K562 (cell line): ENCODE results near the gene TENM3. TPM values are rescaled to one million over a fixed set of nuclear protein-coding genes. Genes with fewer than 3 reads are reported as not detected.

Experiments
- ATAC-seq: fragments of 200-7000 bp; cut with Tn5 transposase; 3 replicates; pipeline ENCODE4 v1.9.1; 2020; ENCODE audit warnings: moderate library complexity
- BruUV-seq: library from RNA; stranded (reverse); fragments of 400-500 nt; replicated peaks from 2 replicates; lab custom pipeline; 2021; lab: Mats Ljungman, UMichigan
- CTCF ChIA-PET: fragments of 300-600 bp; formaldehyde crosslinking; extraction: SDS; loops from one replicate; lab custom pipeline; 2021; ENCODE audit warnings: low intra/inter-chr PET ratio; lab: Yijun Ruan, JAX
- POLR2A ChIA-PET: fragments of 300-600, 350-650 bp; sonication (Branson Sonifier 250); formaldehyde crosslinking; extraction: SDS; loops from one replicate; lab custom pipeline; 2021; ENCODE audit warnings: antibody characterized with exemption, inconsistent platforms; lab: Yijun Ruan, JAX
- DNase-seq, 4 experiments: peaks; one replicate each; pipeline versions ENCODE4 v3.0.0 to v3.0.0-alpha.2; 2011 to 2018; ENCODE audit warnings: low spot score in 3 of 4, mixed read lengths in 3 of 4; ENCODE audit errors: extremely low read depth in 1 of 4
- FAIRE-seq: peaks from 2 replicates; lab custom pipeline; 2011; peaks lifted over from hg19 to GRCh38; lab: Jason Lieb, UNC
- H2AFZ ChIP-seq: 2 replicates; pipeline ENCODE4 v1.6.0; 2011; ENCODE audit warnings: low read depth, low read length, control low read depth, inconsistent platforms
- H3K27ac ChIP-seq: fragments of 200-600 bp; 3 replicates; pipeline ENCODE4 v1.8.0; 2011; ENCODE audit warnings: low read depth, mild to moderate bottlenecking, control low read depth, inconsistent platforms, low read length, moderate library complexity, mixed read lengths; ENCODE audit errors: extremely low read depth
- H3K27me3 ChIP-seq, 2 experiments: fragments of 300-600 bp in 1 of 2; 2 replicates in 1 of 2; 3 replicates in 1 of 2; pipeline versions ENCODE4 v1.6.0 to v1.8.0; 2011; ENCODE audit warnings: inconsistent platforms in 2 of 2, low read length in 2 of 2, mild to moderate bottlenecking in 1 of 2, mixed read lengths in 1 of 2, moderate library complexity in 1 of 2; ENCODE audit not compliant: control insufficient read depth in 2 of 2, insufficient read depth in 2 of 2
- H3K36me3 ChIP-seq: fragments of 300-600 bp; 3 replicates; pipeline ENCODE4 v1.8.0; 2011; ENCODE audit warnings: mild to moderate bottlenecking, low read length, inconsistent platforms; ENCODE audit not compliant: control insufficient read depth, insufficient read depth
- H3K4me1 ChIP-seq, 2 experiments: fragments of 200-600 bp in 1 of 2; replicated peaks in 1 of 2; 2 replicates in 1 of 2; 3 replicates in 1 of 2; pipeline versions ENCODE4 v1.5.1 to v1.8.0; 2011; ENCODE audit warnings: inconsistent platforms in 2 of 2, low read length in 2 of 2, mild to moderate bottlenecking in 1 of 2, mixed read lengths in 1 of 2, moderate library complexity in 1 of 2; ENCODE audit not compliant: control insufficient read depth in 2 of 2, insufficient read depth in 2 of 2
- H3K4me2 ChIP-seq: 2 replicates; pipeline ENCODE4 v1.6.1; 2011; ENCODE audit warnings: low read length, control low read depth, inconsistent platforms, mixed read lengths; ENCODE audit not compliant: insufficient read depth
- H3K4me3 ChIP-seq: fragments of 200-600 bp; sonication (generic), shearing (Covaris generic); 2 replicates; pipeline ENCODE4 v1.5.1; 2016; ENCODE audit warnings: control low read depth, inconsistent platforms
- H3K79me2 ChIP-seq: fragments of 200-600 bp; 3 replicates; pipeline ENCODE4 v1.8.0; 2011; ENCODE audit warnings: low read length, inconsistent platforms; ENCODE audit not compliant: control insufficient read depth, insufficient read depth
- H3K9ac ChIP-seq, 2 experiments: 2 replicates each; pipeline versions ENCODE4 v1.6.0 to v1.6.1; 2011; ENCODE audit warnings: low read depth in 2 of 2, low read length in 2 of 2, control low read depth in 1 of 2, inconsistent platforms in 1 of 2, mild to moderate bottlenecking in 1 of 2, mixed read lengths in 1 of 2; ENCODE audit not compliant: insufficient read depth in 1 of 2
- H3K9me1 ChIP-seq: one replicate; pipeline ENCODE4 v1.6.0; 2011; ENCODE audit warnings: inconsistent platforms, mild to moderate bottlenecking, low read length, moderate library complexity; ENCODE audit not compliant: control insufficient read depth, insufficient read depth
- H3K9me3 ChIP-seq: replicated peaks from 2 replicates; pipeline ENCODE4 v1.5.1; 2011; ENCODE audit warnings: low read depth, low read length, inconsistent platforms; ENCODE audit not compliant: control insufficient read depth, insufficient read depth
- H4K20me1 ChIP-seq: replicated peaks from 2 replicates; pipeline ENCODE4 v1.6.1; 2011; ENCODE audit warnings: low read length, inconsistent platforms, mixed read lengths; ENCODE audit not compliant: control insufficient read depth, insufficient read depth
- BRF1 ChIP-seq: IDR thresholded peaks from 3 replicates; pipeline ENCODE4 v1.6.1; 2011; ENCODE audit warnings: borderline replicate concordance, mild to moderate bottlenecking; ENCODE audit not compliant: insufficient read length; ENCODE audit errors: extremely low read depth
- HMGN3 ChIP-seq: IDR thresholded peaks from 2 replicates; pipeline ENCODE4 v1.6.1; 2011; ENCODE audit warnings: borderline replicate concordance, low read depth, mild to moderate bottlenecking, mixed read lengths, low read length; ENCODE audit not compliant: insufficient read length; ENCODE audit errors: extremely low read depth
- MEF2A ChIP-seq: IDR thresholded peaks from 2 replicates; pipeline ENCODE4 v1.6.1; 2011; ENCODE audit warnings: low read depth, mild to moderate bottlenecking, low read length, moderate library complexity; ENCODE audit not compliant: control insufficient read depth
- PHB ChIP-seq: fragments of 250-450 bp; sonication (Bioruptor Pico); IDR thresholded peaks from 2 replicates; pipeline ENCODE4 v1.5.0; 2021
- PRMT5 ChIP-seq: sonication (generic); formaldehyde crosslinking; IDR thresholded peaks from 2 replicates; pipeline ENCODE4 v1.5.0; 2020; ENCODE audit warnings: missing genetic modification reagents
- SMAD3 ChIP-seq: fragments of 450-650 bp; formaldehyde crosslinking; conservative IDR thresholded peaks from 2 replicates; pipeline ENCODE4 v1.4.0; 2020; ENCODE audit warnings: mild to moderate bottlenecking
- ZNF280B ChIP-seq: fragments of 250-450 bp; sonication (Bioruptor Pico); IDR thresholded peaks from 2 replicates; pipeline ENCODE4 v1.5.1; 2021; ENCODE audit warnings: mild to moderate bottlenecking
- ZNF766 ChIP-seq: fragments of 200-800 bp; sonication (Bioruptor generic); conservative IDR thresholded peaks from 2 replicates; pipeline ENCODE4 v1.6.1; 2016; ENCODE audit warnings: missing genetic modification characterization, missing compliant biosample characterization
- WGBS: fragments of 100-300 bp; shearing (Covaris generic); methylation state at CpG from one replicate; pipeline ENCODE4 v1.1.6; 2016; ENCODE audit warnings: low coverage, mixed read lengths; ENCODE audit not compliant: insufficient coverage; ENCODE audit errors: missing lambda C conversion rate; 5-methylcytosine and 5-hydroxymethylcytosine counted together
- in situ Hi-C: fragments of 300-500 bp; cut with MboI; formaldehyde crosslinking; loops from 4 replicates; pipeline ENCODE4 v1.15.0; 2018; ENCODE audit warnings: inconsistent platforms, mixed read lengths
- intact Hi-C: fragments of 100-400 bp; cut with micrococcal nuclease; formaldehyde crosslinking; loops from 2 replicates; pipeline ENCODE4 v1.14.2; 2022
- polyA plus RNA-seq, 8 experiments: library from polyadenylated mRNA; depleted of rRNA in 4 of 8; stranded (reverse) in 5 of 8; unstranded in 3 of 8; fragments of >200 nt; fragmentation: Nextera tagmentation in 2 of 8; fragmentation: Illumina TruSeq in 1 of 8; extraction: Ambion mirVana in 2 of 8; extraction: Trizol in 1 of 8; gene quantifications; 2 replicates each; pipeline versions ENCODE4 v1.2.1 to v1.2.3, GENCODE V29; 2011 to 2014; ENCODE audit warnings: inconsistent platforms in 1 of 8, missing spikeins in 1 of 8
- total RNA-seq, 7 experiments: library from RNA; depleted of rRNA in 6 of 7; stranded (reverse); fragments of >200 nt in 6 of 7; fragmentation: Illumina TruSeq in 2 of 7; extraction: Trizol in 2 of 7; gene quantifications; 2 replicates each; pipeline versions ENCODE4 v1.2.1 to v1.2.3, GENCODE V29; 2011 to 2021; ENCODE audit warnings: low replicate concordance in 1 of 7
- TF ChIP-seq, protein P1 (sequence below): sonication (generic); formaldehyde crosslinking; IDR thresholded peaks from 2 replicates; pipeline ENCODE4 v1.8.0; 2023; ENCODE audit warnings: mild to moderate bottlenecking, missing genetic modification reagents
- TF ChIP-seq, protein P2 (sequence below): fragments of 250-450 bp; sonication (Bioruptor Pico); IDR thresholded peaks from 2 replicates; pipeline ENCODE4 v1.8.0; 2021; ENCODE audit warnings: mild to moderate bottlenecking, moderate library complexity
- TF ChIP-seq, protein P3 (sequence below): sonication (generic); formaldehyde crosslinking; IDR thresholded peaks from 2 replicates; pipeline ENCODE4 v1.8.0; 2022; ENCODE audit warnings: missing genetic modification reagents, mild to moderate bottlenecking, moderate library complexity, borderline replicate concordance

Gene TENM3
- total and polyA plus RNA-seq, 9 of the 15 experiments (the other 6 are each of a cell fraction or from before 2014, with no cell fraction given) = 0.01 to 0.02 TPM; not detected in 7

GRCh38 chr4:182847576-182848450, 604.6 kb downstream of the TENM3 start (continued):
- TF ChIP-seq, protein P1, sequence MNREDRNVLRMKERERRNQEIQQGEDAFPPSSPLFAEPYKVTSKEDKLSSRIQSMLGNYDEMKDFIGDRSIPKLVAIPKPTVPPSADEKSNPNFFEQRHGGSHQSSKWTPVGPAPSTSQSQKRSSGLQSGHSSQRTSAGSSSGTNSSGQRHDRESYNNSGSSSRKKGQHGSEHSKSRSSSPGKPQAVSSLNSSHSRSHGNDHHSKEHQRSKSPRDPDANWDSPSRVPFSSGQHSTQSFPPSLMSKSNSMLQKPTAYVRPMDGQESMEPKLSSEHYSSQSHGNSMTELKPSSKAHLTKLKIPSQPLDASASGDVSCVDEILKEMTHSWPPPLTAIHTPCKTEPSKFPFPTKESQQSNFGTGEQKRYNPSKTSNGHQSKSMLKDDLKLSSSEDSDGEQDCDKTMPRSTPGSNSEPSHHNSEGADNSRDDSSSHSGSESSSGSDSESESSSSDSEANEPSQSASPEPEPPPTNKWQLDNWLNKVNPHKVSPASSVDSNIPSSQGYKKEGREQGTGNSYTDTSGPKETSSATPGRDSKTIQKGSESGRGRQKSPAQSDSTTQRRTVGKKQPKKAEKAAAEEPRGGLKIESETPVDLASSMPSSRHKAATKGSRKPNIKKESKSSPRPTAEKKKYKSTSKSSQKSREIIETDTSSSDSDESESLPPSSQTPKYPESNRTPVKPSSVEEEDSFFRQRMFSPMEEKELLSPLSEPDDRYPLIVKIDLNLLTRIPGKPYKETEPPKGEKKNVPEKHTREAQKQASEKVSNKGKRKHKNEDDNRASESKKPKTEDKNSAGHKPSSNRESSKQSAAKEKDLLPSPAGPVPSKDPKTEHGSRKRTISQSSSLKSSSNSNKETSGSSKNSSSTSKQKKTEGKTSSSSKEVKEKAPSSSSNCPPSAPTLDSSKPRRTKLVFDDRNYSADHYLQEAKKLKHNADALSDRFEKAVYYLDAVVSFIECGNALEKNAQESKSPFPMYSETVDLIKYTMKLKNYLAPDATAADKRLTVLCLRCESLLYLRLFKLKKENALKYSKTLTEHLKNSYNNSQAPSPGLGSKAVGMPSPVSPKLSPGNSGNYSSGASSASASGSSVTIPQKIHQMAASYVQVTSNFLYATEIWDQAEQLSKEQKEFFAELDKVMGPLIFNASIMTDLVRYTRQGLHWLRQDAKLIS (CRISPR knock-in tag) = no peak
- no peak for TF ChIP-seq PRMT5

DNA sequence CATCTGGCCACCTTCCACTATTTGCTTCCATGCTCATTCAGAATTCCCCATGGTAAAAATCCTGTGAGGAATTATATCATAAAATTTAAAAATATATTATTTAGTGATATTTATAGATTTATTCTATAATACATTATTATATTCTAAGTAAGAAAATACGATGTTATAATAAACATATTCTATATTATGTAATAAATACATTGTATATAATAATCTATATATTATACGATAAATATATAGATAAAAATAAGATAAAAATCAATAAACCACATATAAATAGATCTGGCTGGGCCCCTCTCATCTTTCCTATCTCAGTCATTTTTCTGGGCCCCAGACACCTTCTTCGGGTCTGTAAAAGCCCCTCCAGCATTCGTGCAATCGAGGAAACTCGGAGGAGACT, 605.5 kb downstream of the TENM3 start:
- no peaks in the 10 kb centered on the region for H3K79me2 ChIP-seq
- H3K27ac ChIP-seq = no peak overlapping the region
- DNase-seq (no peak), FAIRE-seq (no peak), ATAC-seq (no peak)
- H3K9ac ChIP-seq = no peak overlapping the region
- WGBS = under 1% methylated on average over 6 of the region's 6 CpGs
- H3K27me3 ChIP-seq = peaks cover 33 to 86% of the 10 kb centered on the region in 2 experiments
- ChIA-PET CTCF (no interaction called here), POLR2A (no interaction called here)
- no peaks in the 10 kb centered on the region for H4K20me1 ChIP-seq
- no peak overlapping the region for H3K4me3 ChIP-seq
- H3K9me3 ChIP-seq = no peaks in the 10 kb centered on the region
- H3K4me1 ChIP-seq = no peaks in the 10 kb centered on the region
- no peaks in the 10 kb centered on the region for H3K9me1 ChIP-seq
- in situ Hi-C loops = no loop called here
- BruUV-seq = no TSS peak
- H3K4me2 ChIP-seq = no peak overlapping the region
- intact Hi-C loops = no loop called here
- H3K36me3 ChIP-seq = no peaks in the 10 kb centered on the region
- no peak overlapping the region for H2AFZ ChIP-seq
- TF ChIP-seq BRF1 = no peak
- TF ChIP-seq, protein P2, sequence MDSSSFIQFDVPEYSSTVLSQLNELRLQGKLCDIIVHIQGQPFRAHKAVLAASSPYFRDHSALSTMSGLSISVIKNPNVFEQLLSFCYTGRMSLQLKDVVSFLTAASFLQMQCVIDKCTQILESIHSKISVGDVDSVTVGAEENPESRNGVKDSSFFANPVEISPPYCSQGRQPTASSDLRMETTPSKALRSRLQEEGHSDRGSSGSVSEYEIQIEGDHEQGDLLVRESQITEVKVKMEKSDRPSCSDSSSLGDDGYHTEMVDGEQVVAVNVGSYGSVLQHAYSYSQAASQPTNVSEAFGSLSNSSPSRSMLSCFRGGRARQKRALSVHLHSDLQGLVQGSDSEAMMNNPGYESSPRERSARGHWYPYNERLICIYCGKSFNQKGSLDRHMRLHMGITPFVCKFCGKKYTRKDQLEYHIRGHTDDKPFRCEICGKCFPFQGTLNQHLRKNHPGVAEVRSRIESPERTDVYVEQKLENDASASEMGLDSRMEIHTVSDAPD (CRISPR knock-in tag) = no peak
- no peak for TF ChIP-seq ZNF280B (CRISPR knock-in tag)
- TF ChIP-seq ZNF766 (CRISPR knock-in tag) = no peak
- TF ChIP-seq, protein P3, sequence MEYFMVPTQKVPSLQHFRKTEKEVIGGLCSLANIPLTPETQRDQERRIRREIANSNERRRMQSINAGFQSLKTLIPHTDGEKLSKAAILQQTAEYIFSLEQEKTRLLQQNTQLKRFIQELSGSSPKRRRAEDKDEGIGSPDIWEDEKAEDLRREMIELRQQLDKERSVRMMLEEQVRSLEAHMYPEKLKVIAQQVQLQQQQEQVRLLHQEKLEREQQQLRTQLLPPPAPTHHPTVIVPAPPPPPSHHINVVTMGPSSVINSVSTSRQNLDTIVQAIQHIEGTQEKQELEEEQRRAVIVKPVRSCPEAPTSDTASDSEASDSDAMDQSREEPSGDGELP = no peak
- no peak for TF ChIP-seq PHB (CRISPR knock-in tag)
- TF ChIP-seq SMAD3 (CRISPR knock-in tag) = no peak
- no peak for TF ChIP-seq HMGN3
- TF ChIP-seq MEF2A = no peak
